ENCODE data around the gene CAB39L. TPM values are rescaled to one million over a fixed set of nuclear protein-coding genes. Genes with fewer than 3 reads are reported as not detected.

Gene CAB39L
- total and polyA plus RNA-seq, 9 of the 15 experiments (the other 6 are each of a cell fraction or from before 2014, with no cell fraction given), result 1.1 to 4.2 (median 2.6) TPM

- no peak for TF ChIP-seq CTCF (IDR thresholded peaks at IDR 0.05 in 2 of 3, conservative IDR thresholded peaks at IDR 0.05 in 1 of 3; ENCODE audit: insufficient read depth in 2 of 3, low read depth in 1 of 3, low read length in 3 of 3)
Observed at GRCh38 chr13:49455007-49455398, 11.1 kb upstream of the CAB39L start (continued).

GRCh38 chr13:49454388-49455006 is 10.6 kb upstream of the CAB39L start:
- Histone ChIP-seq H3K36me3 (ENCODE audit: control insufficient read depth, insufficient read depth, low read length) (no peaks in the 10 kb centered on the region), H3K4me3 (no peak overlapping the region), H3K9ac (ENCODE audit: insufficient read depth in 1 of 2, low read depth in 2 of 2, low read length in 2 of 2) (no peak overlapping the region), H3K4me1 (replicated peaks in 1 of 2; ENCODE audit: control insufficient read depth in 2 of 2, insufficient read depth in 2 of 2, low read length in 2 of 2) (no peaks in the 10 kb centered on the region), H3K27ac (ENCODE audit: extremely low read depth, low read depth, low read length) (no peak overlapping the region), H3K9me1 (ENCODE audit: control insufficient read depth, insufficient read depth, low read length) (no peaks in the 10 kb centered on the region), H2AFZ (ENCODE audit: low read depth, low read length) (no peak overlapping the region), H3K9me3 (replicated peaks; ENCODE audit: control insufficient read depth, insufficient read depth, low read depth, low read length) (no peaks in the 10 kb centered on the region), H3K79me2 (ENCODE audit: control insufficient read depth, insufficient read depth, low read length) (peaks cover 12% of the 10 kb centered on the region; the same call in 2 of the 3 replicates), H3K27me3 (ENCODE audit: control insufficient read depth in 2 of 2, insufficient read depth in 2 of 2, low read length in 2 of 2) (no peaks in the 10 kb centered on the region), H4K20me1 (replicated peaks; ENCODE audit: control insufficient read depth, insufficient read depth, low read length) (no peaks in the 10 kb centered on the region), H3K4me2 (ENCODE audit: insufficient read depth, low read length) (no peak overlapping the region)
- no peak for FAIRE-seq
- no peak for DNase-seq (ENCODE audit: extremely low read depth in 1 of 4, low spot score in 3 of 4)
- no peak for TF ChIP-seq MYBL2 (IDR thresholded peaks at IDR 0.05; ENCODE audit: low read depth)
- no peak for TF ChIP-seq MYBL2 (CRISPR knock-in tag; IDR thresholded peaks at IDR 0.05; ENCODE audit: borderline replicate concordance)
- TF ChIP-seq ZNF639 (CRISPR knock-in tag; conservative IDR thresholded peaks at IDR 0.05 in 1 of 2, IDR thresholded peaks at IDR 0.05 in 1 of 2), result no peak
- TF ChIP-seq SRSF9 (IDR thresholded peaks at IDR 0.05; ENCODE audit: borderline replicate concordance, low read depth, low read length), result no peak
- TF ChIP-seq ATF6 (CRISPR knock-in tag; IDR thresholded peaks at IDR 0.05), result no peak
- TF ChIP-seq ZKSCAN3 (CRISPR knock-in tag; IDR thresholded peaks at IDR 0.05), result no peak
- no peak for TF ChIP-seq CBX5 (IDR thresholded peaks at IDR 0.05; ENCODE audit: borderline replicate concordance, low read depth)
- no peak for TF ChIP-seq CTBP1 (IDR thresholded peaks at IDR 0.05; ENCODE audit: borderline replicate concordance)
- no peak for ATAC-seq
- no TSS peak for BruUV-seq (replicated peaks)
- intact Hi-C loops (cut with micrococcal nuclease) (no loop called here), in situ Hi-C loops (cut with MboI) (no loop called here)
- ChIA-PET CTCF (ENCODE audit: low intra/inter-chr PET ratio) (no interaction called here), POLR2A (interaction anchor here (1.1 kb wide), 1 partner anchor 10 kb away, joined by 3 read pairs; no protein-coding TSS in a partner anchor)
- 75% methylated on average over 4 of the region's 4 CpGs for WGBS (ENCODE audit: insufficient coverage, low coverage, missing lambda C conversion rate)

All from K562 (cell line).